Dermis blood vessel endothelial cell (primary cell): Measurements from ENCODE around the gene TUT7. TPM values are rescaled to one million over a fixed set of nuclear protein-coding genes. Genes with fewer than 3 reads are reported as not detected.

Experiments used
- DNase-seq: peaks from one replicate; pipeline ENCODE4 v3.0.0; 2010
- total RNA-seq: library from RNA; depleted of rRNA; stranded (reverse); fragments of >200 nt; gene quantifications from 2 replicates; pipeline ENCODE4 v1.2.3, GENCODE V29; 2014

Gene TUT7
- total RNA-seq, 1 donor from 2014 or later, result 27.2 TPM

DNA sequence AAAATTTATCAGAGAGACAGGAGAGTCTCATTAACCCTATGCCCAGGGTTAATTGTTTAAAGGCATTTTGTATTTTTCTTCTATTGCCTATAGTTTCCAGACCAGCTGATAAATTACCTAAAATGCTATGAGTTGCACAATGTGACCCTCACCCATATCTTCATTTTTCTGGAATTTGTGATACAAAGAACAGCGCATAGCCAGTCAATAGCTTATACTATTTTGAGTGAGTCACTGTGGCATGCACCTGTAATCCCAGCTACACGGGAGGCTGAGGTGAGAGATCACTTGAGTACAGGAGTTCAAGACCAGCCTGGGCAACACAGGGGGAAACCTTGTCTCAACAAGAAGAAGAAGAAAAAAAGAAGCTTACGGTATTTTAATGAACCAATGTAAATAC, 97.6 kb downstream of the TUT7 start:
- DNase-seq, result no peak

DNA sequence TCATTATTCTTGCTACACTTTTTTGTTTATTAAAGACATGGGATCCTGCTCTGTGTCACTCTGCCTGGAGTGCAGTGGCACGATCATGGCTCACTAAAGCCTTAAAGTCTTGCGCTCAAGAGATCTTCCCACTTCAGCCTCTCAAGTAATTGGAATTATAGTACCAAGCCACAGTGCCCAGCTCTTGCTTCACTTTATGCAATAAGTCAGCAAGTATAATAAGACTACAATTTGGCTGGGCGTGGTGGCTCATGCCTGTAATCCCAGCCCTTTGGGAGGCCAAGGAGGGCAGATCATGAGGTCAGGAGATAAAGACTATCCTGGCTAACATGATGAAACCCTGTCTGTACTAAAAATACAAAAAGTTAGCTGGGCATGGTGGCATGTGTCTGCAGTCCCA, 100.6 kb downstream of the TUT7 start:
- DNase-seq, result no peak

DNA sequence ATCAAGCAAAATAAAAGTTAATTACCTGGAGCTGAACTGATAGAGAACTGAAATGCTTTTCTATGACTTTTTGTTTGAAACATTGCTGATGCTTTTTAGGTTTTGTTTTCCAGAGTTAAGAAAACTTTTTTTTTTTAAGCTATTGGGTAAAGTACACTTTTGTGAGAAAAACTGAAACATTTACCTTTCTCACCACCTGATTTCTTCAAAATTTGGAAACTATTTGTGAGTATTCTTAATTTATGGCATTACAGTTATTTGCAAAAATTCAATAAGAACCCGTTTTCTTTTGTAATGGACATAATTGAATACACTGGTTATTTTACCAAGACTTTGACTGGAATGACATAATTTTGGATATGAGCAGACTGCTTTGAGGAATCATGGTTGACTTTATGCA, 101.3 kb downstream of the TUT7 start:
- DNase-seq, result no peak

DNA sequence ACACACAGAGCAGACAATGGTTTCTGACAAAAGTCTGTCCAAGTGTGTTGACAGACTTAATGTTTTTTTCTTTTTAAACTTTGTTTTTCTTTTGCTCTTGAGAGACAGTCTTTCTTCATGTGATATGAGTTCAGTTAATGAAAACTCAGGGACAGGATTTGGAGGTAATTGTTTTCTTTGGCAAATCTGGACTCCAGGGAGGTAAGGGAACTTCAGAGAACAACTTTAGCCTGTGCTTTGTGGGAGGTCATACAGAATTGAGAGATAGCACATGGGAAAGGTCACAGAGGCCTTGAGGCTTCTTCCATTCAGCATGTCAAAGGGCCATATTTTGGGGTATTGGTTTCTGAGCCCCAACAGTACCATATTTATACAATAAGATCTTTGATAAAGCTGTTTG, 104.1 kb downstream of the TUT7 start:
- no peak for DNase-seq

DNA sequence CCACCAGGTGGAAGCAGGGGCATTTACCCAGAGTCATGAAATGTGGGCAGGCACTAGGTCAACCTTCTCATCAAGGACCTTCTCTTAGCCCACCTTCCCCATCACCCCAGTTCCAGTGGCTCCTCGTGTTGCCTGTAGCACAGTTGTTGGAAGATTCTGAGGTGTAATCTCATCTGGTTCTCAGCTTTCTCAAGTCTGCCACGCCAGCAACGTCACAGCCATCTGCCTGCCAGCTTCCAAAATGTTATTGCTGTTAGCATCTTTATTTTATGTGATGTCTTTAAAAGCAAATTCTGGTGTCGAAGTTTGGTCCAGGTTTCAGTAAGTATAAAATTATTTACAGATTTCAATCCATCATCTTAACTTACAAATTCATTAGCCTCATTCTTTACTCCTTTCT, 105.5 kb downstream of the TUT7 start:
- DNase-seq, result no peak

DNA sequence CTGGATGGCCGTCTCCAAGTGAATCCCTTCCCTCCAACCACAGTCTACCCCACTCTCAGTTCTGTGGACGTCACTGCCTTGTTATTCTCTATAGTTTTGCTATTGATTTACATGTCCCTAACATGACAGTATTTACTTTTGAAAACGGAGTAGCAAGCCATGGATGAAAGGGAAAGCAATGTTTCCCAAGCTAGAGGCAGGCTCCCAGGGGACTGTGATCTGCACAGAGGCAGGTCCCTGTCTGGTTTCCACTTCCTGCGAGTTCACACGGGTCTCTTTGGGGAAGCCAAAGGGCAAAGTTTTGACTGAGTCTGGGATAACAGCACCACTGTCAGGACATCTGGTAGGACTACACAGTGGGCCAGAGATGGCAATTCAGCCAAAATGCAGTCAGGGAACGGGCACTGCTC, 107.5 kb downstream of the TUT7 start:
- DNase-seq, result no peak

DNA sequence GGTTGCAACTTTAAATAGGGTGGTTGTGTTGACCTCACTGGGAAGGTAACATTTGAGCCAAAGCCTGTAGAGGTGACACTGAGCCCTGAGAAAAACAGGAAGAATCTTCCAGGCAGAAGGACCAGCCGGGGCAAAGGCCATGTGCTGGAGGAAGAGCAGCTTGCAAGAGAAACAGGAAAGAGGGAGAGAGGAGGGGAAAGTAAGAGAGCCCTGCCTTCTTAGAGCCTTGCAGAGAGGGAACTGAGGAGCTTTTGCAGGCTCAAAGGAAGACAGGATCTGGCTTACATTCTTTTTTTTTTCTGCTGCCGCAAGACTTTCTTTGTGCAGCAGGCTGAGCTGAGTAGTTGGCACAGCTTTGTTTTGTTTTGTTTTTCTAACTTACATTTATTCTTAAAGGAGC, 112.1 kb downstream of the TUT7 start:
- DNase-seq, result peak; percentile 15

DNA sequence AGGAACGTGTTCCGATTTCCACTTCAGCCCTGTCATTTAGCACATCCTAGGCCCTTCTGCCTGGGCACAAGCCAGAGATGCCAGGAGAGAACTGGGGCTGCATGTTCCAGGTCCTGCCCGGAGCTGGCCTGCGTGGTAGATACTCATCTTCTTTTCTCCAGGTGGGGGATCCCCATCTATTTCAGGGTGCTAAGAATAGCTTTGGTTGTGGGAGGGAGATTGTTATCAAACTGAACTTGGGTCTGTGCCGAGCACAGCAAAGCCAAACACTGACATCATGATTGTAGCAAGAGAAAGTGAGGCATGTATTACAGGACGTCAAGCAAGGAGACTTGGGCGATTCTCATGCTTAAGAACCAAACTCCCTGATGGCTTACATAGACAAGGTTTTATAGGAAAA, 113.0 kb downstream of the TUT7 start:
- DNase-seq, result no peak

DNA sequence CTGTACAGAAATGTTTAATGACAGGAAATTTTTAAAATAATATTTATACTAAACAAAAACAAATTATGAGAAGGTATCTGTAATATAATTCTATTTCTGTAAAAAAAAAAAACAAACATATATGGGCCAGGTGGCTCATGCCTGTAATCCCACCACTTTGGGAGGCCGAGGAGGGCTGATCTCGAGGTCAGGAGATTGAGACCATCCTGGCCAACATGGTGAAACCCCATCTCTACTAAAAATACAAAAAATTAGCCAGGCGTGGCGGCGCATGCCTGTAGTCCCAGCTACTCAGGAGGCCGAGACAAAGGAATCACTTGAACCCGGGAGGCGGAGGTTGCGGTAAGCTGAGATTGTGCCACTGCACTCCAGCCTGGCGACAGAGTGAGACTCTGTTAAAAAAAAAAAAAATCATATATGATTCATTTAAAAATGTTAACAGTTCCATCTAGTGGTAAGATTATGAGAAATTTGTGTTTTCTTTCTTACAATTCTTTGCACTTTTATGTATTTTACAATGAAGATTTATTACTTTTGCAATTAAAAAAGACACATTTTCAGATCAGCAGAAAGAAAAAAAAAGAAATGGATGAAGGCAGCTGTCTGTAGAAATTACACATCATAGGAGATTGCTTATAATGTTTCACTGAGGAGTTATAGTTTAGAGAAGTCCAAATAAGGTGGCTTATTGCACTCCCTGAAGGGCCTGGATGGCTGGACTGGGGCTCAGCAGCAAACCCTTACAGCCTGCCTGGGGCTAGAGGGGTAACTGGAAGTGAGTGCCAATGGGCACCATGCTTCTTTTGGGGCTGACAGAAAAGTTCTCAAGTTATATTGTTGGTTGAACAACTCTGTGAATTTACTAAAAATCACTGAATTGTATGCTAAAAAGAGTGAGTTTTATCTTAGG, 115.1 kb downstream of the TUT7 start:
- DNase-seq, result no peak

Other genes starting within 250 kb of the TUT7 start
- 0.14 TPM in 1 of 2 replicates, not detected in the other for gene C9orf153, start 94.8 kb downstream of the TUT7 start, total RNA-seq
- gene ISCA1, start 71.9 kb downstream of the TUT7 start, total RNA-seq, result 28.9 and 30.3 TPM in 2 replicates